IPS-NIHi11 (cell line): ENCODE measurements around the gene METTL17.

Source experiments
- DNase-seq: peaks from one replicate; pipeline ENCODE4 v3.0.0; 2012; ENCODE audit warnings: mixed read lengths, low spot score

The METTL17 gene

GRCh38 chr14:21043387-21043973 lies 53.7 kb downstream of the METTL17 start:
- no peak for DNase-seq

DNA sequence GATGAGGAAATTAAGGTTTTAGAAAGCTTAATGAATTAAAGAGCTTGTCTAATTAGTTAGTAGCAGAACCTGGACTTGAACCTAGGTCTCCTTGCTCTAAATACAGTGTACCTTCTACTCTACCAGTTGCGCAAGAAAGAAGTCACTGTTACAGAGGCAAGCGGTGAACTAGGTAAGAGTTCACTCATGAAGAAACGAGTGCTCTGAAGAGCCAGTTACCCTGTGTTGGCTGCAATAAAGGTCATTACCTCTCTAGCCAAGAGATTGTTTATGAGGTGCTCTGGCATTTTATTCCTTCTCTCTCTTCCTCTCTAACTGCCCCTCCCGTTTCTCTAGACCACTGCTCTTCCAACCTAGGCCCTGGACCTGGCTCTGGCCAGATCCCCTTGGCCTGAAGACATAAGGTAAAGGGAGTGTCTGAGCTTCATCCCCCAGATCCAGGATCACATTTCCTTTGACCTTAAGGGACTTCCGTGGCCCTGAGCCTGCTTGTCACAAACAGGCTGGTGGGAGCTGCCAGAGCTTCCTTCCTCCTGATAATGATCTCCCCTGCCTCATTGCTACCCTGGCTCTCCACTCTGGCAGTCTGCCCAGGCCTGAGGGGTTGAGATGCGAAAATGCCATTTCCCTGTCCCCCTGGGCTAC lies 54.3 kb downstream of the METTL17 start:
- DNase-seq, result no peak
